Dedifferentiated amniotic fluid mesenchymal stem cell (primary cell): Measurements from ENCODE around the gene SAA4.
"Not testable (repeated sequence)": the region's sequence is repeated elsewhere in the genome, so short reads cannot be mapped to it uniquely, and the experiment has no call there.

Experiments
- DNase-seq: peaks from one replicate; pipeline ENCODE4 v3.0.0-alpha.2; 2016; ENCODE audit errors: extremely low spot score

The SAA4 gene, protein sequence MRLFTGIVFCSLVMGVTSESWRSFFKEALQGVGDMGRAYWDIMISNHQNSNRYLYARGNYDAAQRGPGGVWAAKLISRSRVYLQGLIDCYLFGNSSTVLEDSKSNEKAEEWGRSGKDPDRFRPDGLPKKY

DNA sequence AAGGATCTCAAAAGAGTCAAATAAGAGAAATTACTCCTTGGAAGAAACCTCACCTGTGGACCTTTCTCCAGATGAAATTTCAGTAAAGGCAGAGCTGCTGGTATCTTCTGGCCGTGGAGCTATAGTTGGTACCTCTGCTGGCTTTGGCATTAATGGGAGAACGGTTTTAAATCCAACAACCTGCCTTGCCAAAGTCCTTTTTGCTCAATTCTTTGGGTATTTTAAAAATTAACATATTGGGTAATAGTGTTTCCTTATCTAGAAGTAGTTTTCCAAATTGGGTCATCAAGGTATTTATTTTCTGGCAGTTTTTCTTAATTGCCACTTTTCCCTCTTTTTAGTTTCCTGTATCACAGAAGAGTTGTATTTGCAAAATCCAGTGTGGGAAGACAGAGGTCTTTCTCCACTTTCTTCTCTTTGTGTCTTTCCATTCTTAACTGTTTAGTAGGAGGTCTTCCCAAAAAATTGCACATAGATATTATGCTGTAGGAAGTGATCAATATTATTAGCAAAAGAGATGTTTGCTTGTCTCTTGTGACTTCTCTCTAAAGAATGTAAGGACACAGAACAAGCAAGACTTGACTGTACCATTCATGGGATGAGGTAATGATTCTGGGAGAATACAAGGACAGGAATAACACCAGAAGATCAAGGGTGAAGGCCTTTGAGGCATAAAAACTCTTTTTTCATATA lies at the start of gene SAA4:
TSS of gene SAA4 (minus strand) at position 139 of the 693 bp plus-strand sequence. CDS start 876 bp downstream, outside the sequence.
- DNase-seq, result no peak

DNA sequence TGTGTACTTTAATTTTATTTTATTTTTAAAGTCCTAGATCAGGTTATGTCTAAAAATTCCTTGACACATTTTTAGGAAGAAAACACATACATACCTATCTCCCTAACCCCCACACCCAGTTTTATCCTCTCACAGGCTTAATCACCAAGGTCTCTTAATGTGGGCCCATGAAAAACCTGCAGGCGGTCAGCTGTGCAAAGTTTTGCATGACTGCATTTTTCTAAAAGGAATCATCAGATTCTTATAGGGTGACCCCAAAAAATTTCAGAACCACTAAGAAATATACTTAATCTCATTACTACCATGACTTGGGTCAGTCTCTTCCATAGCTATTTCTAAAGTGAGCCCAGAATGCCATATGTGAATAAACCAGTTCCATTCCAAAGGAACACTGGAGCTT lies 49.2 kb upstream of the SAA4 start:
- no peak for DNase-seq

DNA sequence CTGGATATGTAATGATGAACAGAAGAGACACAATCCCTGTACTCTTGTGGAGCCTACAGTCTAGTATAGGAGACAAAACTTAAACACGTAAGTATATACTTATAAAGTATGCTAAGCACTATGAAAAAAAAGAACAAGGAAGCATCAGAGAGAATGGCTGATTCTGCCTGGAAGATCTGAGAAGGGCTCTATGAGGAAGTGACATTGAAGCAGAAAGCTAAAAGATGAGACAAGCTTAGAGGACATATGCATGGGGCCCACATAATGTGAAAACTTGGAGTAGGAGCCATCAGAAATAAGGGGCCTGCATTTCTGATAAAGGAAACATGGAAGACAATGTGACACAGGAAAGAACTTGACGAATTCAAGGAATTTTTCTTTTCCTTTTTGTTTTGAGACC lies 46.0 kb upstream of the SAA4 start:
- no peak for DNase-seq

DNA sequence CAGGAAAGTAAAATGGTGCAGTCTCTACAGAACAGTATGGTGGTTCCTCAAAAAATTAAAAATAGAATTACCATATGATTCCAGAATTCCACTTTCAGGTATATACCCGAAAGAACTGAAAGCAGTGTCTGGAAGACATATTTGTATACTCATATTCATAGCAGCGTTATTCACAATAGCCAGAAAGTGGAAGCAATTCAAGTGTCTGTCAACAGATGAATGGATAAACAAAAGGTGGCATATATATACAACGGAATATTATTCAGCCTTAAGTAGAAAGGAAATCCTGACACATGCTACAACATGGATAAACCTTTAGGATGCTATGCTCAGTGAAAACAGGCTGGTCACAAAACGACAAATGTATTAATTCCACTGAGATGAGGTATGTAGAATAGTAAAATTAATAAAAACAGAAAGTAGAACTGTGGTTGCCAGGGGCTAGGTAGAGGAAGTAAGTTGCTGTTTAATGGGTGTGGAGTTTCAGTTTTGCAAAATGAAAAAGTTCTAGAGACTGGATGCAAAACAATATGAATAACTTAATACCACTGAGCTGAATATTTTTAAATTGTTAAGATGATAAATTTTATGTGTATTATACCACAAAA lies 43.9 kb upstream of the SAA4 start:
- DNase-seq, result no peak

DNA sequence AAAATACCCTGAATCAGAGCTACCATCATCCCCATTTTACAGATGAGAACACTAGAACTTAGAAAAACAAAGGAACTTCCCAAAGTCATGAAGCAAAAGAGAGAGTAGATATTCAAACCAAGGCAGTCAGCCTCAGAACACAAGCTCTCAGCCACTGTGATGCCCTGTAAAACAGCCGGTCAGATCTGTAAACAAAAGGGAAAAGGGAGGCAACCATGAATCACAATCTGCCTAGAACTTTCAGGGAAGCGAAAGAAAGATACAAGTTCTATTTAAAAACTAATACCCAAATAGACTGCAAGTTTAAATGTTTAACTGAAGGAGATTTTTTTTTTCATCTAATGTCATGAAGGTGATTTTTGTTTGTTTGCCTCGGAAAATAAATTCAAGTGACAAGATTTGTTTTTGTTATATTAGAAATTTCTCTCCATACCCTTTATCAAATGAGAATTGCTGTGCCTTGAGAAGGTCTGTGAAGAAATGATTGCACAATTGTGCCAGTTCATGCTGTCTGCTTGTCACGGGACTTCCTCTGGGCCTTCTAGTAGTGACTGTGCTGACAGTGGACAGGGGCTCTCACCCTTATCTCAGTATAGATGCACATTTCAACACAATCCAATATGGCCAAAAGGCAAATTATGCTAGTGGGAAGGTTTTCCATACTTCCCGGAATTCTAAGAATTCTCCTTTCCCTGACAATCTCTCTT lies 41.1 kb upstream of the SAA4 start:
- DNase-seq, result no peak

DNA sequence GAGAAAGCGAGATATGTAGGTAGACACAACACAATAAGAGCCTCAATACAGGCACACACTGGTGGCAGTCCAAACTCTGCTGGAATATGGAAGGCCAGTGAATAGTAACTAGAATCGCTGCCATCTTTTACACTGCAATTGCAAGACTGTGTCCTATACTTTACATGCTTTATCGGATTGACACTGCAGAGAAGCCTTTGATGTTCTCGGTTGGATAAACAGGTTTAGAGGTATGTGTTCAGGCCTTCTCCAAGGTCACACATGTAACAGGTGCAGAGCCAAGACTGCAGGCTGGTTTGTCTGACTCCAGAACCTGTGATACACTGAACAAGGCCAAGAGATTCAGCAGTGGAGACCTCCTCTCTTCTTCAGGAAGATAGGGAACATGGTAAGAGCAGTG lies 34.6 kb upstream of the SAA4 start:
- no peak for DNase-seq

DNA sequence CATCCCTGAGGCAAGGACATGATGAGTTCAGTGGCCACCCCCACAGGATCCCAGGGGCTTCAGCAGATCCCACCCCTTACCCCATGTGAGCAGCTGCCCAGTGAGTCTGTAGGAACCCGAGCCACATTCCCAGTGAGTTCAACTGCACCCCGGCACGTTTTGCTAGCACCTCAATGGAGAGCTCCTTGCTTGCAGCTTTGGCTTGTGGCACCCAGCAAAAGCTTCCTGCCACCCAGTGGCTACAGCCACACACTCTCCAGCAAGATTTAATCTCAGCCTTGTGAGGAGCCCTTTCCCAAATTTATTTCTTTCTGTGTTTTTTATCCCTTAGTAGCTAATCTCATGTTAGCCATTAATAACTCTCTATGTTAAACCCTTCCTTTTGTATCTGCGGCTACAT lies 33.5 kb upstream of the SAA4 start:
- DNase-seq, result no peak

DNA sequence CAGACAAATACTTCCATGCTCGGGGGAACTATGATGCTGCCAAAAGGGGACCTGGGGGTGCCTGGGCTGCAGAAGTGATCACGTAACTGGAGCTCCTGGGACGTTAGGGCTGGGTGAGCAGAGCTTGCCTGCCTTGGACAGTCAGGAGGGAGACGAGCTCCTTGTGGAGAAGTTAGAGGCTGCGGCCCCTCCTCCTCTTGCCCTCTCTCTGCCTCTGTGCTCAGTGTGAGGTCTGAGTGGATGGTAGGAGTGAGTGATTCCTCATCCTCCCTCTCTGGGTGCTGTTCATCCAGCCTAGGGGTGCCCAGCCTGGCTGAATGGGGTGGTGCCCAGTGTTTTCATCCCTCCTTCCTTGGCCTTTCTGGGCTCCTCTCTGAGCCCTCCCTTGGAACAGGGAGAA lies 32.6 kb upstream of the SAA4 start:
- DNase-seq, result not testable (repeated sequence)

DNA sequence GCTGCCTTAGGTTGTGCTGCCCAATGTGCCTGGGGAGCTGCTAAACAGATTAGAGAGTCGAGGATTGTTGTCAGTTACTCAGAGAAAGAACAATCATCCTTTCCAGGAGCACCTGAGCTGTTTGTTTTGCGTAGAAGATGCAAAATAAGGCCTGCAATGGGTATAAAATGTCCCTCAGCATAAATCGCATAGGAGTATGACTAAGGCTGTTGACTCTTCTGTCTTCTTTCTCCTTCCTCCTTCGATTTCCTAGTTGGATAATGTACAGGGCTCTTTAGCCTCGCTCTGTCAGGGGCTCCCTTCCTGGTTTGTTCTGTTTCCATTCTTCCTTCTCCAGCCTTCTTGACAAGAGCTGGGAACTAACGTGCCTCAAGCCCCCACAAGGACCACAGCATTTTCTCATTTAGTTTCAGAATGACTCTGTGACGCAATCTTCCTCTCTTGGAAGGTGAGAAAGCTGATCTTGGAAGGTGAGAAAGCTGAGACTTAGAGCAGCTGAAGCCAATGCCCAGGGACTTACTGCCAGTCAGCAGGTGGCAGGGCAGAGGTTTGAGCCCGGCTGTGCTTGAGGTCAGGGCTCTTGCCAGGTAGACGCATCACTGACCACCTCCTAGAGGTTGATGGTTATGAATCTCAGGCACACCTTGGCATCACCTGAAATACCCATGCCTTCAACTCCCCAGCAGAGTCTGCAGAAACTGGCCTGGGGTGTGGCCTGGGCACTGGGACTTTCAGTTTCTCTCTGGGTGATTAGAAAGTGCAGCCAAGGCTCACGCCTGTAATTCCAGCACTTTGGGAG lies 30.9 kb upstream of the SAA4 start:
- DNase-seq, result not testable (repeated sequence)

DNA sequence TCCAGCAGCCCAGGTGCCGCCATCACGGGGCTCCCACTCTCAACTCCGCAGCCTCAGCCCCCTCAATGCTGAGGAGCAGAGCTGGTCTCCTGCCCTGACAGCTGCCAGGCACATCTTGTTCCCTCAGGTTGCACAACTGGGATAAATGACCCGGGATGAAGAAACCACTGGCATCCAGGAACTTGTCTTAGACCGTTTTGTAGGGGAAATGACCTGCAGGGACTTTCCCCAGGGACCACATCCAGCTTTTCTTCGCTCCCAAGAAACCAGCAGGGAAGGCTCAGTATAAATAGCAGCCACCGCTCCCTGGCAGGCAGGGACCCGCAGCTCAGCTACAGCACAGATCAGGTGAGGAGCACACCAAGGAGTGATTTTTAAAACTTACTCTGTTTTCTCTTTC lies 29.3 kb upstream of the SAA4 start, which contains the start of gene SAA1:
TSS of gene SAA1 (plus strand) at position 316 of the 400 bp plus-strand sequence. CDS start 624 bp downstream, outside the sequence.
- DNase-seq, result no peak

DNA sequence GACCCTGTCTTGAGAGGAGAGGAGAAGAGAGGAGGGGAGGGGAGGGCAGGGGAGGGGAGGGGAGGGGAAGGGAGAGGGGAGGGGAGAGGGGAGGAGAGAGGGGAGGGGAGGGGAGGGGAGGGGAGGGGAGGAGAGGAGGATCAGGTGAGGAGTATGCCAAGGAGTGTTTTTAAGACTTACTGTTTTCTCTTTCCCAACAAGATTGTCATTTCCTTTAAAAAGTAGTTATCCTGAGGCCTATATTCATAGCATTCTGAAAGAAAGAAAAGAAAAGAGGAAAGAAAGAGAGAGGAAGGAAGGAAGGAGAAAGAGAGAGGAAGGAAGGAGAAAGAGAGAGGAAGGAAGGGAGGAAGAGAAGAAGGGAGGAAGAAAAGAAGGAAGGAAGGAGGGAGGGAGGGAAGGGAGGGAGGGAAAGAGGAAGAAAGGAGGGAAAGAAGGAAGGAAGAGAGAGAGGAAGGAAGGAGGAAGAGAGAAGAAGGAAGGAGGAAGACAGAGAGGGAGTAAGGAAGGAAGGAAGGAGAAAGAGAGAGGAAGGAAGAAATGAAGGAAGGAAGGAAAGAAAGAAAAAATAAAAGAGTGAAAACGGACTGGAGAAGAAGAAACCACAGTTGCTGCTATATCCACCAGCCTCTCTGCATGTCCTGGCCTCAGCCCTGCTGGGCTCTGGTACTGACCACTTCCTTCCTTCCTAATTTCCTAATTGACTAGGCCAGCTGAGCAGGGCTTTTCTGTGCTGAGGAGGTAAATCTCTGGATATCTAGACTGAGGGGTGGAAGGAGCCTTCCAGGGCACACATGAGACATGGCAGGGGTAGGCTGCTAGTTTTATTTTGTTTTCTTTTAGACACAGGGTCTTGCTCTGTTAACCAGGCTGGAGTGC lies 28.3 kb upstream of the SAA4 start:
- DNase-seq, result no peak

DNA sequence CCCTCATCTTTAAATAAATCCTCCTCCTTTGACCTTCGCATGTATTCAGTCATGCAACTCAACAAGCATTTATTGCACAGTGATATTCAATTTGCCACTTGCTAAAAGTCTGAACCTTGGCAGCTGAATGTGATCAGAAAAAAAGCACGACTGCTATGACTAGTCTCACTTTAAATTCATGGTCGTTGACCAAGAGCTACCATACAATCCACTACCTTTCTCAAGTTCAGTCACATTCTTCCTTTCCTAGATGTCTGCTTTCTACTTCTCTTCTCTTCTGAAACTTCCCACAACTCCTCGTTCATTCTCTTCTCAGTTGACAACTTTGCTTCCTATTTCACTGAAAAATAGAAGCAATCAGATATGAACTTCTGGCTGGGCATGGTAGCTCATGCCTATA lies 27.4 kb upstream of the SAA4 start:
- no peak for DNase-seq

DNA sequence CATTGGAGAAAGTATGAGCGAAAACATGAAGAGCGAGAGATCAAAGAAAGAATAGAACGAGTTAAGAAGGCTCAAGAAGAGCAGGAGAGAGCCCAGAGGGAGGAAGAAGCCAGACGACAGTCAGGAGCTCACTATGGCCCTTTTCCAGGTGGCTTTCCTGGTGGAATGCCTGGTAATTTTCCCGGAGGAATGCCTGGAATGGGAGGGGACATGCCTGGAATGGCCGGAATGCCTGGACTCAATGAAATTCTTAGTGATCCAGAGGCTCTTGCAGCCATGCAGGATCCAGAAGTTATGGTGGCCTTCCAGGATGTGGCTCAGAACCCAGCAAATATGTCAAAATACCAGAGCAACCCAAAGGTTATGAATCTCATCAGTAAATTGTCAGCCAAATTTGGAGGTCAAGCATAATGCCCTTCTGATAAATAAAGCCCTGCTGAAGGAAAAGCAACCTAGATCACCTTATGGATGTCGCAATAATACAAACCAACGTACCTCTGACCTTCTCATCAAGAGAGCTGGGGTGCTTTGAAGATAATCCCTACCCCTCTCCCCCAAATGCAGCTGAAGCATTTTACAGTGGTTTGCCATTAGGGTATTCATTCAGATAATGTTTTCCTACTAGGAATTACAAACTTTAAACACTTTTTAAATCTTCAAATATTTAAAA lies 26.2 kb upstream of the SAA4 start:
- DNase-seq, result not testable (repeated sequence)

DNA sequence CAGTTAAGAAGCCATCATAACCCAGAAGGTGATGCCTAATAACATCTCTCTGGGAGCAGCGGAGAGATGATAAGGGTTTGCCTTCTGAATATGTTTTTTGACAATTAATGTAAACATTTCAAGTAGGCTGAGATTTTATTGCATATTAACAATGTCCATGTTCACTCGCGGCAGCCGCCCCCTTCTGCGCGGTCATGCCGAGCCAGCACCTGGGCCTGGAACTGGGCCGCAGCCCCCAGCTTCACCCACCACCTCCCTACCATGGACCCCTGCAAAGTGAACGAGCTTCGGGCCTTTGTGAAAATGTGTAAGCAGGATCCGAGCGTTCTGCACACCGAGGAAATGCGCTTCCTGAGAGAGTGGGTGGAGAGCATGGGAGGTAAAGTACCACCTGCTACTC lies 25.1 kb upstream of the SAA4 start:
- no peak for DNase-seq

DNA sequence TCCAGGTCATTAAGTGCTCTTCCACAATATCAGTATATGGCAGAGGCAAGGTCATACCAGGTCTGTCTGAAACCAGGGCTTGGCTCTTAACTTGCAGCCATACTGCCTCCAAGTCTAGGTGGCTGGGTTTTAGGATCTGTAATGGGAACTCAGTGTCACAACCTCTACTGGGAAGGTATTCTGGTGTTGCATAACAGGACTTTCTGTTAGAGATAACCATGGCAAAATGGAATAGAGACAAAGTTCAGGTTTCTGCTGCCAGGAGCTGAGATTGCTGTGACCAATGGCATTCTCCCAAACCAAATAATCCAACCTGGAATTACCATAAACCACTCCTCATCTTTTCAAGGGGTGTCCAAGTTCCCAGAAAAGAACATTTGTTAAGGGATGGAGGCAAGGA lies 22.7 kb upstream of the SAA4 start:
- DNase-seq, result no peak

DNA sequence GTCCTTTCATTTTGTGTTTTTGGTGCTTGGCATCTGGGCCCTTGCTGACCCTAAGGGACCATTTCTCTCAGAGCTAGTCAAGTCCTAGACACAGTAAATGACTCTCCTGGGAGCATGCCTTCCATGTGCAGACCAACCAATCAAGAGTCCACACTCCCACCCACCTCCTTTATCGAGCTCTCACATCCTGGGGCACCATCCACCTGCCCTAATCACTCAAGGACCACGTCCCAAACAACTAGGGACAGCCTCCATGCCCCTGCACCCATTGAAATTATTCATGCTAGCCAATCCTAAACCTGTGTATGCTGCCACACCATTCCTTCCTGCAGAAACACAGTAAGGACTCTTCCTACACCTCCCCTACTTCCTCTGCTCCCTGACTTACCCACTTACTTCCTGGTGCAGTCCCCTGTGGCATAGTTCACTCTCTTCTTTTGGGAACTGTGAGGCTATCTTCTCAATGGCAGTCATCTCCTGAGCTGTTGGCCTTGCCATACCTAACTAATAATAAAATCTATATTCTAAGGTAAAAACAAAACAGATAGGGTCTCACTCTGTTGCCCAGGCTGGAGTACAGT lies 18.3 kb upstream of the SAA4 start:
- DNase-seq, result no peak

DNA sequence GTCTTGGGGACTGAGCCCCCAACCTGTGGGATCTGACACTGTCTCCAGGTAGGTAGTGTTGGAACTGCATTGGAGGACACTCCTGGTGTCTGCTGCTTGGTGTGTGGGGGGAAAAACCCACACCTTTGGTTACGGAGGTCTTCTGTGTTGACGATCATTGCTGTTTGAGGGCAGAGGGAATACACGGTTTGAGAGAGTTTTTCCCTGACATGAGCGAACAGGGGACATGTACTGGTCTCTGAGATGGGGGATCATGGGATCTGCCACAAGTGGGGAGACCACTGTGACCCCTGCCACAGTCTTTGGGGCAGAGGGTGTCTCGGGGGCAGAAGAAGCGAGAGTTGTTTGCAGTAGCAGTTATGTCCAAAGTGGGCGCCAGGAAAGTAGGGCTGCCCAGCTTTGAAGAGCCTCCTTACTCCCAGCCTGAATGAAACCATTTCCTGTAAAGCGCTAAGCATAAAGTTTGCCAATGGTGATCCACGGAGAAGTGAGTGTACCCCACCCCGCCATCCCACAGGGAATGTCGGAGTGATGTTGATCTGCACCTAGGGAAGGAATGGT lies 17.3 kb upstream of the SAA4 start:
- DNase-seq, result no peak

DNA sequence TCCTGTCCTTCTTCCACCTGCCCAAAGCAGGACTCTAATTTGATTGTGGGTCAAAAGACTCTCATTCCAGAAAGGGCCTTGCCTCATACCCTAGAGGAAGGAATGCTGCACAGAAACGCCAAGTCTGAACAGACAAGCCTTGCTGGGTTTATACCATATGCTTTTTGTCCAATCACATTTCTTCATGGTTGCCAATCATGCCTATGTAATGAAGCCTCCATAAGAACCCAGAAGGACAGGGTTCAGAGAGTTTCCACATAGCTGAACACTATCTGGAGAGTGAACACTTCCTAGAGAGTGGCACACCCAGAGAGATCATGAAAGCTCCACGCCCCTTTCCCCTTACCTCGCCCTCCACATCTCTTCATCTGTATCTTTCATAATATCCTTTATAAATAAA lies 16.6 kb upstream of the SAA4 start:
- no peak for DNase-seq

DNA sequence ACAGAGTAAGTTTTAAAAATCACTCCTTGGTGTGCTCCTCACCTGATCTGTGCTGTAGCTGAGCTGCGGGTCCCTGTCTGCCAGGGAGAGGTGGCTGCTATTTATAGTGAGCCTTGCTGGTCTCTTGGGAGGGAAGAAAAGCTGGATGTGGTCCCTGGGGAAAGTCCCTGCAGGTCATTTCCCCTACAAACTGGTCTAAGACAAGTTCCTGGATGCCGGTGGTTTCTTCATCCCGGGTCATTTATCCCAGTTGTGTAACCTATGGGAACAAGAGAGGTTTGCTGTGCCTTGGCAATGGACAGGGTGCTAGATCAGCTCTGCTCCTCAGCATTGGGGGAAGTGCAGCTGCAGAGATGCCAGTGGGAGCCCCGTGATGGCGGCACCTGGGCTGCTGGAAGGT lies 12.0 kb upstream of the SAA4 start, which contains the start of gene SAA2:
TSS of gene SAA2 (minus strand) at position 108 of the 400 bp plus-strand sequence. CDS start 657 bp downstream, outside the sequence.
- DNase-seq, result no peak
